GM23248 (cell line): ENCODE data around the gene POLG. TPM values are rescaled to one million over a fixed set of nuclear protein-coding genes. Genes with fewer than 3 reads are reported as not detected.

Experiments used
- DNase-seq: peaks from one replicate; pipeline ENCODE4 v3.0.0-alpha.2; 2015
- H2AFZ ChIP-seq: fragments of 200-600 bp; sonication (generic); 2 replicates; pipeline ENCODE4 v1.6.1; 2016; ENCODE audit warnings: antibody characterized with exemption
- H3F3A ChIP-seq: fragments of 200-600 bp; sonication (generic); 2 replicates; pipeline ENCODE4 v1.6.1; 2016; ENCODE audit warnings: mild to moderate bottlenecking, antibody characterized with exemption, mixed run types; ENCODE audit not compliant: insufficient read depth
- H3K27ac ChIP-seq: fragments of 200-600 bp; sonication (generic); 2 replicates; pipeline ENCODE4 v1.5.1; 2016; ENCODE audit warnings: mild to moderate bottlenecking
- H3K27me3 ChIP-seq: fragments of 200-600 bp; sonication (generic); replicated peaks from 2 replicates; pipeline ENCODE4 v1.6.1; 2016; ENCODE audit warnings: mild to moderate bottlenecking; ENCODE audit not compliant: insufficient read depth
- H3K36me3 ChIP-seq: fragments of 200-600 bp; sonication (generic); 2 replicates; pipeline ENCODE4 v1.6.1; 2016; ENCODE audit warnings: low read depth, mild to moderate bottlenecking
- H3K4me1 ChIP-seq: fragments of 200-600 bp; sonication (generic); 2 replicates; pipeline ENCODE4 v1.6.1; 2016; ENCODE audit warnings: mild to moderate bottlenecking; ENCODE audit not compliant: insufficient read depth
- H3K4me2 ChIP-seq: fragments of 200-600 bp; sonication (generic); one replicate; pipeline ENCODE4 v1.6.1; 2016; ENCODE audit warnings: mild to moderate bottlenecking; ENCODE audit not compliant: unreplicated experiment
- H3K4me3 ChIP-seq: fragments of 200-600 bp; sonication (generic); 2 replicates; pipeline ENCODE4 v1.5.1; 2016; ENCODE audit warnings: mild to moderate bottlenecking
- H3K79me2 ChIP-seq: fragments of 200-600 bp; sonication (generic); 2 replicates; pipeline ENCODE4 v1.6.1; 2016; ENCODE audit warnings: mild to moderate bottlenecking; ENCODE audit not compliant: insufficient read depth
- H3K9ac ChIP-seq: fragments of 200-600 bp; sonication (generic); 2 replicates; pipeline ENCODE4 v1.6.1; 2016; ENCODE audit warnings: mild to moderate bottlenecking
- H3K9me2 ChIP-seq: fragments of 200-600 bp; sonication (generic); 2 replicates; pipeline ENCODE4 v1.6.1; 2016; ENCODE audit warnings: mixed run types, mild to moderate bottlenecking, moderate library complexity; ENCODE audit not compliant: insufficient read depth
- H3K9me3 ChIP-seq: fragments of 200-600 bp; sonication (generic); one replicate; pipeline ENCODE4 v1.6.1; 2017; ENCODE audit warnings: low read depth
- H4K20me1 ChIP-seq: fragments of 200-600 bp; sonication (generic); 2 replicates; pipeline ENCODE4 v1.6.0; 2016; ENCODE audit not compliant: insufficient read depth
- EZH2 ChIP-seq: fragments of 200-600 bp; sonication (generic); IDR thresholded peaks from 2 replicates; pipeline ENCODE4 v1.6.1; 2018; ENCODE audit warnings: antibody characterized with exemption, mild to moderate bottlenecking; ENCODE audit not compliant: insufficient read depth, poor library complexity, severe bottlenecking
- EZH2phosphoT487 ChIP-seq: fragments of 200-600 bp; sonication (generic); IDR thresholded peaks from 2 replicates; pipeline ENCODE4 v1.6.1; 2018; ENCODE audit warnings: antibody characterized with exemption, moderate library complexity, mild to moderate bottlenecking, low read depth; ENCODE audit not compliant: insufficient read depth
- WGBS, 2 experiments: methylation state at CpG; one replicate each; pipeline ENCODE4 v1.1.6; 2015 to 2017; ENCODE audit warnings: low lambda C conversion rate in 2 of 2, low coverage in 1 of 2; ENCODE audit errors: missing lambda C conversion rate in 2 of 2; 5-methylcytosine and 5-hydroxymethylcytosine counted together
- in situ Hi-C: fragments of 300-500 bp; cut with MboI; formaldehyde crosslinking; loops from 2 replicates; pipeline ENCODE4 v1.15.0; 2020
- polyA plus RNA-seq: library from polyadenylated mRNA; unstranded; fragments of >200 nt; fragmentation: Nextera tagmentation; extraction: Ambion mirVana; gene quantifications from 2 replicates; pipeline ENCODE4 v1.2.1, GENCODE V29; 2016
- total RNA-seq: library from RNA; depleted of rRNA; stranded (reverse); fragments of >200 nt; shearing (Covaris generic); gene quantifications from 2 replicates; pipeline ENCODE4 v1.2.3, GENCODE V29; 2014

POLG gene
- total and polyA plus RNA-seq, 2 experiments from 2014 or later: 18.7 to 66.7 TPM

DNA sequence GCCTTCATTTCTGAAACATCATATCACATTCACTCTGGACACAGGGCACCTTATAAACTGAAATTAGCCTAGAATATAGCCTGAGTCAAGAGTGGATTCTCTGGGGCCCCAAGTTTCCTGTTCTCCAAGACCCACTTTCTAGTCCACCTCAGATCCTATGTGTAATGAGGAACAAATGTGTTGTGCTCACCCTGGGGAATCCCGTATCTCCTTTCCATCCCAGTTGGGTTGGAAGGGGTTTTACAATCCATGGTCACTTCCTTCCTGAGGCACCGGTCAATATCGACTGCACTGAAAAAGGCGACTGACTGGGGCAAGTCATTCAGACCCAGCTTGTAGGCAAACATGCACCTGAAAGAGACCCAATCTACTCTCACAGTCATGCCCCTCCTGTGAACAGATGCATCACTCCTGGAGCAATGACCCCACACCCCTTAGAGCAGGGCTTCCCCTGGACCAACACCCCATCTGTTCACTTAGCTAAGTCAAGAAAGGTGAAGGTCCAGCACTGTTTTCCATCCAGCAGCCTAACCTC lies 17.4 kb downstream of the POLG start:
- Histone ChIP-seq H3K36me3 (peaks cover 64% of the 10 kb centered on the region), H3K4me3 (no peak overlapping the region), H3K4me2 (no peak overlapping the region), H3K9me2 (no peaks in the 10 kb centered on the region), H3K27ac (no peak overlapping the region), H3K9ac (no peak overlapping the region), H3F3A (peaks cover 22% of the 10 kb centered on the region), H3K79me2 (no peaks in the 10 kb centered on the region; the same call in 1 of the 2 replicates), H3K9me3 (no peaks in the 10 kb centered on the region), H3K4me1 (no peaks in the 10 kb centered on the region), H4K20me1 (no peaks in the 10 kb centered on the region), H3K27me3 (no peaks in the 10 kb centered on the region), H2AFZ (no peak overlapping the region)
- no peak for DNase-seq
- in situ Hi-C loops: no loop called here
- WGBS, 2 experiments: 95 to 99% methylated on average over 4 of the region's 4 CpGs
- no peak for TF ChIP-seq EZH2
- no peak for TF ChIP-seq EZH2phosphoT487

GRCh38 chr15:89316504-89316903 lies 18.1 kb downstream of the POLG start:
- DNase-seq: no peak
- no peaks in the 10 kb centered on the region for H3K9me3 ChIP-seq
- H2AFZ ChIP-seq: no peak overlapping the region
- no peak overlapping the region for H3K4me2 ChIP-seq
- H3K36me3 ChIP-seq: peaks cover 56% of the 10 kb centered on the region
- peaks cover 22% of the 10 kb centered on the region for H3F3A ChIP-seq
- H3K79me2 ChIP-seq: no peaks in the 10 kb centered on the region; the same call in 1 of the 2 replicates
- 72 to 82% methylated on average over 5 of the region's 5 CpGs for WGBS, 2 experiments
- H4K20me1 ChIP-seq: no peaks in the 10 kb centered on the region
- TF ChIP-seq EZH2phosphoT487: no peak
- TF ChIP-seq EZH2: no peak
- no peaks in the 10 kb centered on the region for H3K9me2 ChIP-seq
- H3K4me3 ChIP-seq: no peak overlapping the region
- no peaks in the 10 kb centered on the region for H3K4me1 ChIP-seq
- in situ Hi-C loops: no loop called here
- no peak overlapping the region for H3K9ac ChIP-seq
- no peak overlapping the region for H3K27ac ChIP-seq
- H3K27me3 ChIP-seq: no peaks in the 10 kb centered on the region

GRCh38 chr15:89315375-89315929 lies 19.2 kb downstream of the POLG start:
- Histone ChIP-seq H3K9ac (no peak overlapping the region), H2AFZ (no peak overlapping the region), H3K36me3 (peaks cover 50% of the 10 kb centered on the region), H3K79me2 (no peaks in the 10 kb centered on the region), H4K20me1 (no peaks in the 10 kb centered on the region), H3F3A (peaks cover 22% of the 10 kb centered on the region), H3K4me2 (no peak overlapping the region), H3K27ac (no peak overlapping the region), H3K9me2 (no peaks in the 10 kb centered on the region), H3K4me3 (no peak overlapping the region), H3K4me1 (no peaks in the 10 kb centered on the region), H3K27me3 (no peaks in the 10 kb centered on the region), H3K9me3 (no peaks in the 10 kb centered on the region)
- 64 to 70% methylated on average over 2 of the region's 2 CpGs for whole genome bisulfite sequencing, 2 experiments
- no peak for TF ChIP-seq EZH2
- no peak for TF ChIP-seq EZH2phosphoT487
- no peak for DNase-seq
- in situ Hi-C loops: no loop called here

- H3K9me3 ChIP-seq: no peaks in the 10 kb centered on the region
- no peak overlapping the region for H3K9ac ChIP-seq
- H3K4me2 ChIP-seq: no peak overlapping the region
- no peak overlapping the region for H2AFZ ChIP-seq
- DNase-seq: no peak
- peaks cover 14% of the 10 kb centered on the region for H3F3A ChIP-seq
- 59 to 62% methylated on average over 2 of the region's 2 CpGs for WGBS, 2 experiments
- H4K20me1 ChIP-seq: no peaks in the 10 kb centered on the region
- TF ChIP-seq EZH2 (no peak), EZH2phosphoT487 (no peak)
- in situ Hi-C loops: no loop called here
- H3K4me3 ChIP-seq: no peak overlapping the region
- H3K27ac ChIP-seq: no peak overlapping the region
- H3K27me3 ChIP-seq: no peaks in the 10 kb centered on the region
- peaks cover 17% of the 10 kb centered on the region for H3K4me1 ChIP-seq
- no peaks in the 10 kb centered on the region for H3K9me2 ChIP-seq
- peaks cover 7% of the 10 kb centered on the region; the same call in 1 of the 2 replicates for H3K36me3 ChIP-seq
- no peaks in the 10 kb centered on the region for H3K79me2 ChIP-seq
Measured at GRCh38 chr15:89309993-89310392, 24.6 kb downstream of the POLG start.
